ENCODE results near the gene AVEN.
"Not testable (repeated sequence)": the region's sequence is repeated elsewhere in the genome, so short reads cannot be mapped to it uniquely, and the experiment has no call there.

AVEN gene, protein sequence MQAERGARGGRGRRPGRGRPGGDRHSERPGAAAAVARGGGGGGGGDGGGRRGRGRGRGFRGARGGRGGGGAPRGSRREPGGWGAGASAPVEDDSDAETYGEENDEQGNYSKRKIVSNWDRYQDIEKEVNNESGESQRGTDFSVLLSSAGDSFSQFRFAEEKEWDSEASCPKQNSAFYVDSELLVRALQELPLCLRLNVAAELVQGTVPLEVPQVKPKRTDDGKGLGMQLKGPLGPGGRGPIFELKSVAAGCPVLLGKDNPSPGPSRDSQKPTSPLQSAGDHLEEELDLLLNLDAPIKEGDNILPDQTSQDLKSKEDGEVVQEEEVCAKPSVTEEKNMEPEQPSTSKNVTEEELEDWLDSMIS

GRCh38 chr15:34038871-34039789, at the start of gene AVEN:
AVEN (minus strand) TSS chr15:34039204; CDS start chr15:34039046, 158 bp downstream.
- peak; percentile 30 to 55 for DNase-seq (ENCODE audit: low read depth in 2 of 2)

DNA sequence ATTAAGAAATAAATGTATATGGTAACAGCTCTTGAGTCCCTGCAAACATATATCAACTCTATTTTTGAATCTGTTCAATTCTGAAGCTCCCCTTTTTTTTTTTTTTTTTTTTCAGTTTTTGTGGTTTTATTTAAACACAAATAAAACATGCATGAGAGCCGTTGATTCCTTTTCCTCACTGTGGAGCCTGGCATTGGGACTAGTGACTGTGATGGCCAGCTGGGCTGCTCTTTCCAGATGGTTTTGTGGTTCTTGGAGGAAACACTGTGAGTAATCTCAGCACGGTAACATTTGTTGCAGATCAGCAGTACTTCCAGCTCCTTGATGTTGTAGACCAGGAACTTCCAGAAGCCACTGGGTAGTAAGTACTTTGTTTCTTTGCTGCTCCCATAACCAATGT, 46.7 kb upstream of the AVEN start:
- DNase-seq (ENCODE audit: low read depth in 2 of 2) = no peak

DNA sequence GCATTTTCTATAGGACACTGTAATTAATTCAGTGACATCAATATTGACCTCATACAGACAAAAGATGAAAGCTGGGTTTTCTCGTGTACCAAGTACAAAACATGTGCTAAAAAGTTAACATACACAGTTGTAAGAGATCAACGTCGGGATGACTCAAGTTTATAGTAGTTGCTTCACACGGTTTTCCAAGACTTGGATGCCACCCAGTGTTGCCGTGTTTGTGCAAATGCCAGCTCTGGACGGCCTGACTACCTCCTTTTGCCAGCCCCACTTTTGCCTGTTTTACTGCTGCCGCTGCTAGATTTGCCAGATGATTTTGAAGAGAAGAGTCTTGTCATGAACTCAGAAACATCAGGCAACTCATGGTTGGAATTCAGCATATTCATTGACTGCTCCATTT, 45.1 kb upstream of the AVEN start:
- DNase-seq (ENCODE audit: low read depth in 2 of 2) = no peak

- no peak for DNase-seq (ENCODE audit: low read depth in 2 of 2)
Observed at GRCh38 chr15:34079904-34080303, 40.9 kb upstream of the AVEN start.

DNA sequence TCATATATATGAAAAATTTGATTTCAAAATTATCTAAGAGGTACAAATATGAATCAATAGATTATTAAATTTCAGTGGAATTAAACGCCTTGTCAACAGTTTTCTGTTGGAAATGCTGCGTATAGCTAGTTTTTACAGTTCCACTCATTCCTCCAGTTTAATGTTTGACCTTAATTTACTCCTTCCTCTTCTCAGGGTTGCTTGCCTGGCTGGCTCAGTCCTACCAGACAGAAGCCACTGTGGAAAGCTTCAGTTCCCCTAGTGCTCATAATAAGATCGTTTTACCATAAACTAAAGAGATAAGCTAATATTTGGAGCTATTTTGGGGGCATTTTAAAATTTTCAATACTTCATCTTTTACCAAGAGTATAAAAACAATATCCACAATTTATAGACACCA, 39.9 kb upstream of the AVEN start:
- no peak for DNase-seq (ENCODE audit: low read depth in 2 of 2)

DNA sequence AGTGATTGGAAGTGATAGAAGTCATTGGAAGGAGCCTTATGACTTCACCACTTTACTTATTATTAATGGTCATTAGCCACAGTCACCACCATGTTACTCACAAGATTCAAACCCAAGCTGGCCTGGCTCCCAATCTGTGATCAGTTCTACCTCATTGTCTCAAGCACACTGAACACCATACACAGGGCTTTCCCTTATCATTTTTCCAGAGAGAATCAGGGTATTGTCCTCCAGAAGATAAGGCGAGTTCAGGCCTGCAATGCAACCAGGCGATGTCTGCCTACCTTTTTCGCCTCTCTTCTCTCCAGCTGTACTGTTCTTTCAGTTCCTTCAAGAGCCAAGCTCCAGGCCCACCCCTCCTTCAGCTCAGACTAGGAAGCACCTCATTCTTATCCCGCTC, 37.8 kb upstream of the AVEN start:
- DNase-seq (ENCODE audit: low read depth in 2 of 2) = no peak

GRCh38 chr15:34070003-34070402, 31.0 kb upstream of the AVEN start:
- no peak for DNase-seq (ENCODE audit: low read depth in 2 of 2)

DNA sequence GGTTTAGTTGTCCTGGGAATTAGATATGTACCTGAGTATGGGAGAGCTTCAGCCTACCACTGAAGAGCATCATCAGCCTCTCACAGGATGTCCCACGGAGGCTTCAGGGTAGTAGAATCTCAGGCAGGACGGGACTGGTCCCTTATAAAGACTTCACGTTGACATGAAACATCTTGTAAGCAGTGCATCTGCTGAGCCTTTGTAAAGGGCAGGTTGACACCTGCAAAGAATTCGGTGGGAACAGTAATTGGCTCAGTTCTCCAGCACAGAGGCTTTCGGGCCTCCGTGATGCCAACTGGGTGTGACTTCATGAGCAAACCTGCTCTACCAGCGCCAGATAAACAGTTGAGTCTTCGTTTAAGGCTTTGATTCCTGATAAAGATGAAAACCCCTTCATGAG, 26.9 kb upstream of the AVEN start:
- no peak for DNase-seq (ENCODE audit: low read depth in 2 of 2)

GRCh38 chr15:34065261-34065660, 26.3 kb upstream of the AVEN start:
- DNase-seq (ENCODE audit: low read depth in 2 of 2) = no peak

DNA sequence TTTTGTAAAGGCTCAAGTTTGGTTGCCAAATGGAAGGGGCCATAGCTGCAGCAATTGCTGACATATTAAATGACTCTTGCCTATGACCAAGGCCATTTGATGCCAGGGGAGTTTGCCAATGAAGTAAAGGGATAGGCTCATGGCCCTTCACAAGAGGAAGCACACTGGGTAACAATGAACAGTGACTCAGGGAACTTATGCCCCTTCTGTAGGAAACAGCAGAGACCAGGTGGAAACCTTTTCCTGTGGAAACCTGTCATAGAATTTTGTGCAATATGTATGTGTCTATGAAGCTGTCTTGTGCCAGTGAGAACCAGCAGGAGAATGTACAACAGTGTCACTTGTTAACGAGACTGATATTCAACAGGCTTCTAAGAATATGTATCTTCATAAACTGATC, 25.4 kb upstream of the AVEN start:
- no peak for DNase-seq (ENCODE audit: low read depth in 2 of 2)

- no peak for DNase-seq (ENCODE audit: low read depth in 2 of 2)
Observed at GRCh38 chr15:34059946-34060345, 20.9 kb upstream of the AVEN start.

DNA sequence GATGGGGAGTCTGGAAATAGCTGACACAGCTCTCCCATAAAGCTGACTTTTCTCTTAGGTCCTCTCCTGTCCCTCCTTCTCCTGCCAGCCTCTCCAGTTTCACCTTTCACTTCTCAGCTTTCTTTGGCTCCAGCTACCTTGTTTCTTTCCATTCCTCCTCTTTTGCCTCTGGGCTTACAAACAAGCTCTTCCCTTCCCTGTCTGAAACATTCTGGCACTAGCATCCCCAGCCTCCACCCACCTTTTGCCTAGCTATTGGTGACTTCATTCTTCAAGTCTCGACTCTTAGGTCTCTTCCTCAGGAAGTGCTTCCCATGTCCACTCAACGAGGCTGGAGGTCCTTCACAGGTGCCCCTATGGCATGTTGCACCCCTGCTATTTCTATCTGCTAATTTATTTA, 20.5 kb upstream of the AVEN start:
- DNase-seq (ENCODE audit: low read depth in 2 of 2) = no peak

DNA sequence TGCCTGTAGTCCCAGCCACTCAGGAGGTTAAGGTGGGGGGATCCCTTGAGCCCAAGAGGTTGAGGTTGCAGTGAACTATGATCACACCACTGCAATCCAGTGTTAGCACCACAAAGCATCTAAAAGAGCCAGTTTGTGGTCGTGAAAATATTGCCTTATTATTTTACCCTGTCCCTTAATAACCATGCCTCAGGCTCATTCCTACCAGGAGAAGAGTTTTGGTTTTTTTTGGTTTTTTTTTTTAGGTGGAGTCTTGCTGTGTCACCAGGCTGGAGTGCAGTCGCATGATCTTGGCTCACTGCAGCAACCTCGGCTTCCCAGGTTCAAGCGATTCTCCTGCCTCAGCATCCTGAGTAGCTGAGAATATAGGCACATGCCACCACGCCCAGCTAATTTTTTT, 17.9 kb upstream of the AVEN start:
- DNase-seq (ENCODE audit: low read depth in 2 of 2) = no peak

DNA sequence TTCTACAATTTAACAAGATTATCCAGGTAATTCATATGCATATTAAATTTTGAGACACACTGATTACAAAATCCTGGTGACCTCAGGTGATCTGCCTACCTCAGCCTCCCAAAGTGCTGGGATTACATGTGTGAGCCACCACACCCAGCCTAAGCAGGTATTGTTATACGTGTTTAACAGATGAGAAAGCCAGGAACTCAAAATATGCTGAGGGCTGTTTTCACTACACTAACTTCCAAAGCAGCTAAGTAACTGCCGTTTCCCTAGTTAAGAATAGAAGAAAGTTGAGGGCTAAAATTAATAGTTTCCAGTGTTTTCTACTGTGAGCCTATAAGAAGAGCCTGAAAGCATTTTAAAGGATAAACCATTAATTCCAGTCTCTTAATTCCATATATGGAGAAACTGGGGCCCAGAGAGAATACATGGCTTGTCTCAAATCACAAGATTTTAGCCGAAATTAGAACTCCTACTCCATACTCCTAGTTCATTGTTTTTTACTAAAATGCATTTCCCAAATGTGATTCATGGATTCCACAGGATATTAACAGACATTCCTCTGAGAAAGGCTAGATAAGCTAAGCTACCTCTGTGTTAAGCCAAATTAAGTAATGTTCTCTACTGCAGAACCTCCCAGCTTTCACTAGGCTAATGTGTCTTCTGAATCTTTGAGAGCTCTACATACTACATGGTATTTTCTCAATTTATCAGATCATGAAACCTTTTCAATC, 17.0 kb upstream of the AVEN start:
- DNase-seq (ENCODE audit: low read depth in 2 of 2) = no peak

DNA sequence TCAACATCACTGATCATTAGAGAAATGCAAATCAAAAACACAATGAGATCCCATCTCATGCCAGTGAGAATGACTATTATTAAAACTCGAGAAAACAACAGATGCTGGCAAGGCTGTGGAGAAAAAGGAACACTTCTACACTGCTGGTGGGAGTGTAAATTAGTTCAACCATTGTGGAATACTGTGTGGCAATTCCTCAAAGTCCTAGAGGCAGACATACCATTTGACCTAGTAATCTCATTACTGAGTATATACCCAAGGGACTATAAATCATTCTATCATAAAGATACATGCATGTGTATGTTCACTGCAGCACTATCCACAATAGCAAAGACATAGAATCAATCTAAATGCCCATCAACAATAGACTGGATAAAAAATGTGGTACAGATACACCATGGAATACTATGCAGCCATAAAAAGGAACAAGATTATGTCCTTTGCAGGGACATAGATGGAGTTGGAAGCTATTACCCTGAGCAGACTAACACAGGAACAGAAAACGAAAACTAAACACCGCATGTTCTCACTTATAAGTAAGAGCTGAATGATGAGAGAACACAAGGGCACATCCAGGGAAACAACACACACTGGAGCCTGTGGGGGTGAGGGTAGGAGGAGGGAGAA, 15.2 kb upstream of the AVEN start:
- no peak for DNase-seq (ENCODE audit: low read depth in 2 of 2)

DNA sequence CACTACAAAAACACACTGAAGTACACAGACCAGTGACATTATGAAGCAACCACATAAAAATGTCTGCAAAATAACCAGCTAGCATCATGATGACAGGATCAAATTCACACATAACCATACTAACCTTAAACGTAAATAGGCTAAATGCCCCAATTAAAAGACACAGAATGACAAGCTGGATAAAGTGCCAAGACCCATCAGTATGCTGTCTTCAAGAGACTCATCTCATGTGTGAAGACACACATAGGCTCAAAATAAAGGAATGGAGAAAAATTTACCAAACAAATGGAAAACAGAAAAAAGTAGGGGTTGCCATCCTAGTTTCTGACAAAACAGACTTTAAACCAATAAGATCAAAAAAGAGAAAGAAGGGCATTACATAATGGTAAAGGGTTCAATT, 11.4 kb upstream of the AVEN start:
- DNase-seq (ENCODE audit: low read depth in 2 of 2) = not testable (repeated sequence)

GRCh38 chr15:34049112-34049511, 10.1 kb upstream of the AVEN start:
- no peak for DNase-seq (ENCODE audit: low read depth in 2 of 2)

- no peak for DNase-seq (ENCODE audit: low read depth in 2 of 2)
Observed at GRCh38 chr15:34047893-34048775, 9.1 kb upstream of the AVEN start.

DNA sequence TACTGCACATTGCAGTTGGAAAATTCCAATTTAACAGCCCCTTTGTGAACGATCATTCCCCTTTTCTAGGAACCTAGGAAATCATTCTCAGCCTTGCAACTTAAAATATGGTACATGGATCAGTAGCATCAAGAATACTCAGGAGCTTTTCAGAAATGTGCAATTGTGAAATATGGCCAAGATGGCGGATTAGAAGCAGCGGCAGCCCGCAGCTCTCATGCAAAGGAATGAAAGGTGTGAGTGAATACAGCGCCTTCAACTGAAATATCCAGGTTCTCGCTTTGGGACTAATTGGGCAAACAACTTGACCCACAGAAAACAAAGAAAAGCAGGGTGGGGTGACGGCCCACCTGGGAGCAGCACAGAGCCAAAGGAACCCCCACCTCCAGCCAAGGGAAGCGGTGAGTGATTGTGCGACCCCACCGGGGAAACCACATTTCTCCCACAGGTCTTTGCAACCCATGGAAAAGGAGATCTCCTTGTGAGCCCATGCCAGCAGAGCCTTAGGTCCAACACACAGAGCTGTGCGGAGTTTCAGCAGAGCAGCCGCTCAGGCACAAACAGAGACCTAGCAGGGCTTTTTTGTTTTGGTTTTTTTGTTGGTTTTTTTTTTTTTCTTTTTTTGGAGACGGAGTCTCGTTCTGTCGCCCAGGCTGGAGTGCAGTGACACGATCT, 7.6 kb upstream of the AVEN start:
- DNase-seq (ENCODE audit: low read depth in 2 of 2) = no peak

- DNase-seq (ENCODE audit: low read depth in 2 of 2) = no peak
Observed at GRCh38 chr15:34043813-34044212, 4.8 kb upstream of the AVEN start.
